Stimulated activated effector memory CD8-positive, alpha-beta T cell treated with anti-CD3 and anti-CD28 coated beads, Interleukin-12 subunit alpha, Interleukin-12 subunit beta, amount 100 ng/mL, for 72 hours (primary cell): ENCODE measurements around the gene EEF1AKMT1.
"Not testable (repeated sequence)": the region's sequence is repeated elsewhere in the genome, so short reads cannot be mapped to it uniquely, and the experiment has no call there.

Experiments
- ATAC-seq: fragments of 150-1000 bp; cut with Tn5 transposase; 2 replicates; pipeline ENCODE4 v1.10.0; 2021
- DNase-seq, 2 donors: peaks; one replicate each; pipeline ENCODE4 v3.0.0; 2021 to 2022; ENCODE audit warnings: low spot score in 2 of 2
- H3K27ac Mint-ChIP-seq: one replicate; pipeline ENCODE4 v1.8.0; 2022; ENCODE audit warnings: mild to moderate bottlenecking, mixed read lengths
- H3K36me3 Mint-ChIP-seq: one replicate; pipeline ENCODE4 v1.8.0; 2022; ENCODE audit warnings: mild to moderate bottlenecking, mixed read lengths
- H3K4me1 Mint-ChIP-seq: one replicate; pipeline ENCODE4 v1.8.0; 2022; ENCODE audit warnings: mixed read lengths
- H3K4me3 Mint-ChIP-seq: one replicate; pipeline ENCODE4 v1.8.0; 2022; ENCODE audit warnings: mild to moderate bottlenecking, mixed read lengths
- H3K9me3 Mint-ChIP-seq: one replicate; pipeline ENCODE4 v1.8.0; 2022; ENCODE audit warnings: mixed read lengths

Gene EEF1AKMT1

DNA sequence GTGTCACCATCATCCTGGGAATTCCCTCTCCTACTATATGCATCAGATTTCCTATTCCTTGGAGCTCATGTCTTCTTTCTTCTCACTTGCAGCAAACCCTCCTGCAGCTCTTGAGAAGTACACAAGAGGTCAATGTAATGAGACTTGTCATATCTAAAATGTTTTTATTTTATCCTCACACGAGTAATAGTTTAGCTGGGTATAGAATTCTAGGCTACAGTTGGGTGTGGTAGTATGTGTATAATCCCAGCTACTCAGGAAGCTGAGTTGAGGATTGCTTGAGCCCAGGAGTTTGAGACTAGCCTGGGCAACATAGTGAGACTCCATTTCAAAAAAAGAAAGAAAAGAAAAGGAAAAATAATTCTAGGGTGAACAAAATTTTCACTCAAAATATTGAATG, 24.4 kb downstream of the EEF1AKMT1 start:
- H3K36me3 Mint-ChIP-seq: no peaks in the 10 kb centered on the region
- H3K4me3 Mint-ChIP-seq: no peak overlapping the region
- DNase-seq (no peak), ATAC-seq (no peak)
- no peaks in the 10 kb centered on the region for H3K4me1 Mint-ChIP-seq
- no peak overlapping the region for H3K27ac Mint-ChIP-seq
- H3K9me3 Mint-ChIP-seq: peaks cover 34% of the 10 kb centered on the region

DNA sequence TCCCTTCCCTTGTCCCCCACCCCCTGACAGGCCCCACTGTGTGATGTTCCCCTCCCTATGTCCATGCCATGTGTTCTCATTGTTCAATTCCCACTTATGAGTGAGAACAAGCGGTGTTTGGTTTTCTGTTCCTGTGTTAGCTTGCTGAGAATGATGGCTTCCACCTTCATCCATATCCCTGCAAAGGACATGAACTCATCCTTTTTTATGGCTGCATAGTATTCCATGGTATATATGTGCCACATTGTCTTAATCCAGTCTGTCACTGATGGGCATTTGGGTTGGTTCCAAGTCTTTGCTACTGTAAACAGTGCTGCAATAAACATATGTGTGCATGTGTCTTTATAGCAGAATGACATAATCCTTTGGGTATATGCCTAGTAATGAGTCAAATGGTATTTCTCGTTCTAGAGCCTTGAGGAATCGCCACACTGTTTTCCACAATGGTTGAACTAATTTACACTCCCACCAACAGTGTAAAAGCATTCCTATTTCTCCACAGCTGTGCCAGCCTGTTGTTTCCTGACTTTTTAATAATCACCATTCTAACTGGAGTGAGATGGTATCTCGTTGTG, 29.8 kb downstream of the EEF1AKMT1 start:
- H3K36me3 Mint-ChIP-seq, ATAC-seq, H3K9me3 Mint-ChIP-seq, H3K4me1 Mint-ChIP-seq, H3K27ac Mint-ChIP-seq, H3K4me3 Mint-ChIP-seq, DNase-seq: not testable (repeated sequence)

DNA sequence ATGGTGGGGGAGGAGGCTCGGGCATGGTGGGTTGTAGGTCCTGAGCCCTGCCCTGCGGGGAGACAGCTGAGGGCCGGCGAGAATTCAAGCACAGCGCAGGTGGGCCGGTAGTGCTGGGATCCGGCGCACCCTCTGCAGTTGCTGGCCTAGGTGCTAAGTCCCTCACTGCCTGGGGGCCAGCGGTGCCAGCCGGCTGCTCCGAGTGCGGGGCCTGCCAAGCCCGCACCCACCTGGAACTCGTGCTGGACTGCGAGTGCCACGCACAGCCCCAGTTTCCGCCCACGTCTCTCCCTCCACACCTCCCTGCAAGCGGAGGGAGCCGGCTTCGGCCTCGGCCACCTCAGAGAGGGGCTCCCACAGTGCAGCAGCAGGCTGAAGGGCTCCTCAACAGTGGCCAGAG, 33.7 kb downstream of the EEF1AKMT1 start:
- ATAC-seq (no peak), DNase-seq (no peak)
- Mint-ChIP-seq H3K9me3 (no peaks in the 10 kb centered on the region), H3K36me3 (no peaks in the 10 kb centered on the region), H3K4me1 (no peaks in the 10 kb centered on the region), H3K27ac (no peak overlapping the region), H3K4me3 (no peak overlapping the region)

DNA sequence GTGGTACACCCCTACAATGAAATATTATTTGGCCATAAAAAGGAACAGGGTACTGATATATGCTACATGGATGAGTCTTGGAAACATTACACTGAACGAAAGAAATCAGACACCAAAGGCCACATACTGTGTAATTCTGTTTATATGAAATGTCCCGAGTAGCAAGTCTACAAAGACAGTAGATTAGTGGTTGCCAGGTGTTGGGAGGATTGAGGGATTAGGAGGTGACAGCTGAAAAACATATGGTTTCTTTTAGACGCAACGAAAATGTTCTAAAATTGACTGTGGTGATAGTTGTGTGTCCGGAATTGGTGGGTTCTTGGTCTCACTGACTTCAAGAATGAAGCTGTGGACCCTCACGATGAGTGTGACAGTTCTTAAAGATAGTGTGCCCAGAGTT, 35.1 kb downstream of the EEF1AKMT1 start:
- H3K36me3 Mint-ChIP-seq: no peaks in the 10 kb centered on the region
- no peaks in the 10 kb centered on the region for H3K4me1 Mint-ChIP-seq
- H3K9me3 Mint-ChIP-seq: no peaks in the 10 kb centered on the region
- H3K4me3 Mint-ChIP-seq: no peak overlapping the region
- no peak overlapping the region for H3K27ac Mint-ChIP-seq
- DNase-seq (no peak), ATAC-seq (no peak)

DNA sequence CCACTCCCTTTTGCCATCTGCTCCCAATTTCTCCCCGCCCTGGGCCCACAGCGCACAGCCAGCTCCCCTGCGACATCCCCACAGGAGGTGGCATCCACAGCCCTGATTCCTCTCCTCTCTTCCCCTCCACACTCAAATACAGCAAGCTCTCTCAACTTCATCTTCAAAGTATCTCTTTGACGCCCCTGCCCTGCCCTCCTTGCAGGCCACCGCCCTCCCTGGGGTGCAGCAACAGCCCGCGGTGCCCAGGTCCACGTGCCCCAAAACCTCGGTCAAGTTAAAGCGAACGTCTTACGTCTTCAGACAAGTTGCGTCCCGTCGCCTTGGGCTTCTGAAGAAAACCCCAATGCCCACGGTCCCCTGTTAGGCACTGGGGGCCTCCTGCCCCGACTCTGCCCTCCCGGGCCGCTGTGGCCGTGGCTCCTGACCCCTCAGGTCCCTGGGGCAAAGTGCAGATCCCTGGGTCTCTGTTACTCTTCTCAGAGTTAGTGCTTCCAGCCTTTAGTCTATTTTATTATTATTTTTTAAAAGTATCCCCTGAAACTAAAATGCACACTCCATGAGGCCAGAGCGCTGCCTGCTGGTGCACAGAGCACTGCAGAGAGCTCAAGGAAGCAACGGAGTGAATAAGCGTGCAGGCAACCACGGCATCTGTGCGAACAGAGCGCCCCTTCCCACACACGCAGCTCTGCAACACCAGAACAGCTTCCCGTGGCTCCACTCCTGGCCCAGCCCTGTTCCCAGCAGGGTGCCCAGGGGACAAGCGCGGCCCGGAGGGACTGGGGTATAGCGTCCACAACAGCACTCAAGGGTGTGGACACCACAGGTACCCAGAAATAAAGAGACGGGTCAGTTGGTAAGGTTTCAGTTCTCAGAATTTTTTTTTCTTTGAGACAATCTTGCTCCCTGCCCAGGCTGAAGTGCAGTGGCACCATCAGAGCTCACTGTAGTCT, 43.9 kb downstream of the EEF1AKMT1 start:
- ATAC-seq (no peak), DNase-seq (no peak)
- Mint-ChIP-seq H3K27ac (no peak overlapping the region), H3K4me1 (no peaks in the 10 kb centered on the region), H3K36me3 (peaks cover 5% of the 10 kb centered on the region), H3K4me3 (no peak overlapping the region), H3K9me3 (no peaks in the 10 kb centered on the region)

DNA sequence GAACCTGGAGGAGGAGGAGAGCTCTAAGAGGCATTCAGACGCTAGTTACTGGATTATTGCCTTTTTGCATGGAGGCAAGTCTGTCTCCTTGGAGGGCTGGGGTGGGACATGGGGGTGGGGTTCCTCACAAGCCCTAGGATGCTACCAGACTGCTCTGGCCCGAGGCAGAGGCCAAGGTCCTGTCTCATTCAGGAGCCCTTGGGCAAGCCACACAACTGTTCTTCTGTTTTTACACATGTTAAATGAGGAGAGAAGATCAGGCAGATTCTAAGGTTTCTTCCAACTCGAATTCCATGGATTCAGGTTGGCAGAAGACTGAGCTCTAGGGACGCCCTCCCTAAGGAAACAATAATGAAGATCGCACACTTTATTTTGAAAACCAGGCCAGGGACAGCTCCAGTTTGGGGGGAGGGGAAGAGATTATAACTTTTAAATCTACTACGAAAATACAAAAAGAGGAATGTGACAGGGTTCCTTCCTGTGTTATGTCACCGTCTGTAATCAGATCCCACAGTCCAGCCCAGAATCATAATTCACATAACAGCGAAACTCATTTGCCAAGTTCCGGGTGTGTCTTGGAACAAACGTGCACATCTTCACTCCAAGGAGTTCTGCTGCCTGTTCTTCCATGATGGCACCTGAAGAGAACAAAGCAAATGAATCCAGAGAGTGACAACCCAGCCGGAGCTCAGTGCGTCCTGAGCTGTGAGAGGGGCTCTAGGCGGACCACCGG, 45.0 kb downstream of the EEF1AKMT1 start:
- ATAC-seq (no peak), DNase-seq (no peak)

DNA sequence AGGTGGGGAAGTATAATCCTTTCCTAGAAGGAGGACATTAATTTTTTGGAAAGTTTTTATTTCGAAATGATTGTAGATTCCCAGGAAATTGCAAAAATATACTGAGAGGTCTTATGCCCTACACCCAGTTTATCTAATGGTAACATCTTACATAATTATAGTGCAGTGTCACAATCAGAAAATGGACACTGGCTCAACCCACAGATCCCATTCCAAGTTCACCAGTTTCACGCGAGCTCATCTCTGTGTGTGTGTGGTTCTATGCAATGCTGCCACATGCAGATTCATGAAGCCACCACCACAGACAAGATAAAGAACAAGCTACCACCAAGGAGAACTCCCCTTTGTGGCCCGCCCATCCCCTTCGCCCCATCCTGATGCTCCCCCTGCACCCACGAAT, 45.9 kb downstream of the EEF1AKMT1 start:
- DNase-seq (no peak), ATAC-seq (no peak)
- no peak overlapping the region for H3K4me3 Mint-ChIP-seq
- H3K4me1 Mint-ChIP-seq: no peaks in the 10 kb centered on the region
- no peak overlapping the region for H3K27ac Mint-ChIP-seq
- no peaks in the 10 kb centered on the region for H3K36me3 Mint-ChIP-seq
- no peaks in the 10 kb centered on the region for H3K9me3 Mint-ChIP-seq

More for the DNA sequence above, 45.0 kb downstream of the EEF1AKMT1 start:
- Mint-ChIP-seq H3K9me3 (no peaks in the 10 kb centered on the region), H3K27ac (no peak overlapping the region), H3K36me3 (peaks cover 5% of the 10 kb centered on the region), H3K4me3 (no peak overlapping the region), H3K4me1 (no peaks in the 10 kb centered on the region)

DNA sequence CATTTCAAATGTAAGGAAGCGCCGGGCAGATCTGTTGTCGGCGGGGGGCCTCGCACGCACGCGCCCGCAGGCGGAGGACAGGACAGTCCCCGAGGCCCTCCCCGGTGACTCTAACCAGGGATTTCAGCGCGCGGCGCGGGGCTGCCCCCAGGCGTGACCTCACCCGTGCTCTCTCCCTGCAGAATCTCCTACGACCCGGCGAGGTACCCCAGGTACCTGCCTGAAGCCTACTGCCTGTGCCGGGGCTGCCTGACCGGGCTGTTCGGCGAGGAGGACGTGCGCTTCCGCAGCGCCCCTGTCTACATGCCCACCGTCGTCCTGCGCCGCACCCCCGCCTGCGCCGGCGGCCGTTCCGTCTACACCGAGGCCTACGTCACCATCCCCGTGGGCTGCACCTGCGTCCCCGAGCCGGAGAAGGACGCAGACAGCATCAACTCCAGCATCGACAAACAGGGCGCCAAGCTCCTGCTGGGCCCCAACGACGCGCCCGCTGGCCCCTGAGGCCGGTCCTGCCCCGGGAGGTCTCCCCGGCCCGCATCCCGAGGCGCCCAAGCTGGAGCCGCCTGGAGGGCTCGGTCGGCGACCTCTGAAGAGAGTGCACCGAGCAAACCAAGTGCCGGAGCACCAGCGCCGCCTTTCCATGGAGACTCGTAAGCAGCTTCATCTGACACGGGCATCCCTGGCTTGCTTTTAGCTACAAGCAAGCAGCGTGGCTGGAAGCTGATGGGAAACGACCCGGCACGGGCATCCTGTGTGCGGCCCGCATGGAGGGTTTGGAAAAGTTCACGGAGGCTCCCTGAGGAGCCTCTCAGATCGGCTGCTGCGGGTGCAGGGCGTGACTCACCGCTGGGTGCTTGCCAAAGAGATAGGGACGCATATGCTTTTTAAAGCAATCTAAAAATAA, 52.1 kb downstream of the EEF1AKMT1 start:
- ATAC-seq: peak; percentile 47
- Mint-ChIP-seq H3K4me3 (peak overlapping the region; percentile 40), H3K27ac (no peak overlapping the region), H3K9me3 (no peaks in the 10 kb centered on the region), H3K36me3 (no peaks in the 10 kb centered on the region), H3K4me1 (no peaks in the 10 kb centered on the region)
- no peak for DNase-seq

DNA sequence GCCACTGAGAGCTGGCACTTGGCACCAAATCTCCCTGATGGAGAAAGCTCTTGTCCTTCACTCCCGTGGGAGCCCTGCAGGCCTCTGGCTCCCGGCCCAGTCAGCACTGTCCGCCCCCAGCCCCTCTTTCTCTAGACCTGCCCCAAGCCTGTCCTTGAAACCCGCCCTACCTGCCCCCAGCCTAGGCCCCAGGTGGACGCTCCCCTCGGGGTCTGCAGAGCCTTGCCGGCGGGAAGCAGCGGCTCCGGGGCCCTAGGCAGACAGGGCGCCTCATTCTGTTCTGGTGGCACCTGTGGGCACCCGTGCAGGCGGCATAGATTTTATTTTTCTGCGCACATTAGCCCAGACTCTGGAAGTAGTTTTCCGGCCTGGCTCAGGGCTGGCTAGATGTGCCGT, 52.7 kb downstream of the EEF1AKMT1 start:
- Mint-ChIP-seq H3K9me3 (no peaks in the 10 kb centered on the region), H3K27ac (no peak overlapping the region), H3K4me1 (no peaks in the 10 kb centered on the region), H3K36me3 (no peaks in the 10 kb centered on the region), H3K4me3 (no peak overlapping the region)
- ATAC-seq: no peak
- DNase-seq: no peak

DNA sequence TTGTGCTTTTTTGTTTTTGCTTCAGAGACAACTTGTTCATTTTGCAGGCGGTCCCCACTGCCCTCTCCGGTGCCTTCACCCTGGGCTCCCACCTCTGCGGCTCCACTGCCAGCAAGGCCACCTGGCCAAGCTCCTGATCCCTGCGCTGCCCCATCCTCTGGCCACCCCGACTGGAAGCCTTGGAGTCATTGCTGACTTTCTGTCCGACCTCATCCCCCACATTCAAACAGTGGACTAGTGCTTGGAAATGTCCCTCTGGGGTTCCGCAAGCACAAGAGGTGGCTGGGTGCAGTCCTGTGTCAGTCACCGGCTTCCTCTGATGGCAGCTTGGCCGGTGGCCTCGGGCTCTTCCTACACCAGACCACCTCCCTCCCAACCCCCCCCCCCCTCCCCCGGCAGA, 53.3 kb downstream of the EEF1AKMT1 start:
- no peak for DNase-seq
- Mint-ChIP-seq H3K27ac (no peak overlapping the region), H3K36me3 (no peaks in the 10 kb centered on the region), H3K4me3 (no peak overlapping the region), H3K4me1 (no peaks in the 10 kb centered on the region), H3K9me3 (no peaks in the 10 kb centered on the region)
- no peak for ATAC-seq

DNA sequence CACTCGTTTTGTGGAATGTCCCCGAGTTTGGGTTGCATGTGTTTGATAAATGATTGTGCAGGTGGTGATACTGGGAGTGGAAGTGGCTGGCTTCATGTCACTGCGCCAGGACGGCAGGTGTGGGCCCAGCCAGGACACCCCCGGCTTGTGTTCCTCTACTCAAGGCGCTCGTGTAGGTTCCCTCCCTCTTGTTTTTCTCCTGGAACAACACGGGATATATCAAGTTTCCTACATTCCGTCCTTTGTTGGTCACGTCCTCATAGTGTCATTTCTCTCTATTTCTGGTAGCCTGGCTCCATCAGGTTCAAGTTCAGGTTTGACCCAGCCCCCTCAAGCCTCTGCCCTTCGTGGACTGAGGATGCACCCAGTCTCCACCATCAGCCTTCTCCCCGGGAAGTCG, 54.0 kb downstream of the EEF1AKMT1 start:
- Mint-ChIP-seq H3K4me3 (no peak overlapping the region), H3K36me3 (no peaks in the 10 kb centered on the region), H3K4me1 (no peaks in the 10 kb centered on the region), H3K27ac (no peak overlapping the region), H3K9me3 (no peaks in the 10 kb centered on the region)
- no peak for DNase-seq
- no peak for ATAC-seq

DNA sequence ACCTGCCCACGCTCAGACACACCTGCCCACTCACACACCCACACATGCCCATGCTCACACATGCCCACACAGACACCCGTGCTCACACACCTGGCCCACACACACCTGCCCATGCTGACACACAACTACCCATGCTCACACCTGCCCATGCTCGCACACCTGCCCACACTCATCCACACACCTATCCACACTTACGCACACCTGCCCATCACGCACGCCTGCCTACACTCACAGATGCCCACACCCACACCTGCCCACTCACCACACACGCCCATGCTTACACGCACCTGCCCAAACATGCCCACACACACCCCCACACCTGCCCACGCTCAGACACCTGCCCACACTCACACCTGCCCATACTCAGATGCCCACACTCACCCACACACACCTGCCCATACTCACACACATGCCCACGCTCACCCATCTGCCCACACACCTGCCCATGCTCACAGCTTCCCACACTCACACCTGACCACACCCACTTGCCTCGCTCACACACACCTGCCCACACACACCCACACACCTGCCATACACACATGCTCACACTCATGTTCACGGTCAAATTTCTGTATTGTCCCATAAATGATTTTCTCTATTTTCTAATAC, 54.7 kb downstream of the EEF1AKMT1 start:
- no peak for ATAC-seq
- H3K27ac Mint-ChIP-seq: no peak overlapping the region
- DNase-seq: no peak
- H3K4me3 Mint-ChIP-seq: no peak overlapping the region
- no peaks in the 10 kb centered on the region for H3K4me1 Mint-ChIP-seq
- no peaks in the 10 kb centered on the region for H3K36me3 Mint-ChIP-seq
- no peaks in the 10 kb centered on the region for H3K9me3 Mint-ChIP-seq

DNA sequence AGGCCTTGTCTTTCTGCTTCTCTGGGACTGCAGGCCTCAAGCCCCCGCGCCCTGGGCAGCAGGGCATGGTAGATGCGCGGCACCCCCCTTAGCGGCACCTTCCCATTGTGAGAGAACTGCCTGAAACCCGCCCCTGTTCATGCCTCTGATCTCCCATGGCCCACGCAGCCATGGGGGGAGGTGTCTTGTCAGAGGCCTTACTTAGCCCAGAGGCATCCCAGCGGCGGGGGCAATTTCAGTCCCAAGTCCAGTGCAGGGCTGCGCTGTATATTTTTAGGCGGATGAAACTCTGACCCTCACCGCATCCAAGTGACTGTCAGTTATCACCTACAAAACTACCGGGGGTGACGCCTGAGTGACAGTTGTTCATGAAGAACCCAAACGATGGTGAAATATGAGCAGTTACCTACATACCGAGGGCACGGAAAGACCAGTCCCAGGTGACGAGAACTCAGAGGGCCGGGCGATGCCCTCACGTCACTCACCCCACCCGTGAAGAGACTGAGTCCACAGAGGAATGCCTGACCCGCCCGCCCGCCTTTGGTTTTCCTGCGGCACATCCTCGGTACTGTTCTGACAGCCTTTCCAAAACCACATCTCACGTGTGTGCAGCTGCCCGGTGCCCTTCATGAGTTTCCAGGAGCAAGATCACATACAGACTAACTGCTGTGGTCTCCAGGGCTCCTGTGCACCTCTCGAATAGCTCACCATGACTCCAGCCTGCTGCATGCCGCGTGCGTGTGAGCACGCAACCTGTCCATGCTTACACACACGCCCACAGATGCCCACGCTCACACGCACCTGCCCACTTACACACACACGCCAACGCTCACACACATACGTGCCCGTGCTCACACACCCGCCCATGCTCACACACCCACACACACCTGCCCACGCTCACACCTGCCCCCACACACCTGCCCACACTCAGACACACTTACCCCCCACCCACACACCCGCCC, 55.9 kb downstream of the EEF1AKMT1 start:
- DNase-seq: no peak
- Mint-ChIP-seq H3K36me3 (no peaks in the 10 kb centered on the region), H3K9me3 (no peaks in the 10 kb centered on the region), H3K4me3 (no peak overlapping the region), H3K27ac (no peak overlapping the region), H3K4me1 (peaks cover 7% of the 10 kb centered on the region)
- no peak for ATAC-seq

DNA sequence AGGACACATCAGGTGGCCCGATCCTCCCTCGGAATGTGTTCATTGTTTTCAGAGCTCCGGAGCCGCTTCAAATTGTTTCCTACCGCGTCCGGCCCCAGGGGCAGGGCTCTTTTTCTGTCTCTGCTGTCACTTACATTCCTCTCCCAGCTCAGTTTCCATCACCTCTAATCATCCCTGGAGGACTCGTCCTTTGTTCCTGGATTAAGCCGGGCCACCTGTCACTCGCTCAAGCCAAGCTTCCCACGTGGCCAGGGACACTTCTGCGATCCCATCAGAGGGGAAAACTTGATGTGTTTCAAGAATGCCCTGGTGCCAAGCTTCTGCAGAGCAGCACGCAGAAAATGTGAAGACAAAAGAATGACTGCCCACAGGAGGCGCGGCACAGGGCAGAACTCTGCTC, 56.8 kb downstream of the EEF1AKMT1 start:
- H3K4me3 Mint-ChIP-seq: no peak overlapping the region
- no peak overlapping the region for H3K27ac Mint-ChIP-seq
- ATAC-seq (no peak), DNase-seq (no peak)
- H3K36me3 Mint-ChIP-seq: no peaks in the 10 kb centered on the region
- H3K4me1 Mint-ChIP-seq: peaks cover 14% of the 10 kb centered on the region
- no peaks in the 10 kb centered on the region for H3K9me3 Mint-ChIP-seq
